Measurements from ENCODE around the gene COX19.

GRCh38 chr7:976901-977325 is 1.6 kb upstream of the COX19 start:
- no peak for TF ChIP-seq CTCF (IDR thresholded peaks at IDR 0.05 in 8 of 11, conservative IDR thresholded peaks at IDR 0.05 in 3 of 11)
- no peak for TF ChIP-seq POLR2A (IDR thresholded peaks at IDR 0.05)
- TF ChIP-seq POLR2AphosphoS5 (IDR thresholded peaks at IDR 0.05): no peak

Measured in spleen (tissue), 7 donors.